Astrocyte (in vitro differentiated cells and primary cell): Measurements from ENCODE around the gene CHERP. TPM values are rescaled to one million over a fixed set of nuclear protein-coding genes. Genes with fewer than 3 reads are reported as not detected.

Source experiments
- DNase-seq: peaks from one replicate; pipeline ENCODE4 v3.0.0-alpha.2; 2010; ENCODE audit warnings: low read depth
- FAIRE-seq: peaks from 2 replicates; lab custom pipeline; 2011; peaks lifted over from hg19 to GRCh38; lab: Jason Lieb, UNC
- H2AFZ ChIP-seq: 2 replicates; pipeline ENCODE4 v1.6.0; 2012; ENCODE audit warnings: low read depth, low read length, inconsistent platforms
- H3K27ac ChIP-seq: 2 replicates; pipeline ENCODE4 v1.5.1; 2011; ENCODE audit warnings: low read depth, low read length, inconsistent platforms
- H3K27me3 ChIP-seq: 2 replicates; pipeline ENCODE4 v1.6.0; 2011; ENCODE audit warnings: low read length, inconsistent platforms; ENCODE audit not compliant: insufficient read depth
- H3K36me3 ChIP-seq: 2 replicates; pipeline ENCODE4 v1.5.1; 2011; ENCODE audit warnings: low read length, inconsistent platforms; ENCODE audit not compliant: insufficient read depth
- H3K4me1 ChIP-seq: 2 replicates; pipeline ENCODE4 v1.5.1; 2011; ENCODE audit warnings: low read length, inconsistent platforms; ENCODE audit not compliant: insufficient read depth
- H3K4me2 ChIP-seq: 2 replicates; pipeline ENCODE4 v1.6.0; 2012; ENCODE audit warnings: low read length, inconsistent platforms
- H3K4me3 ChIP-seq: 2 replicates; pipeline ENCODE4 v1.5.1; 2011; ENCODE audit warnings: low read depth, mild to moderate bottlenecking, low read length, inconsistent platforms; ENCODE audit not compliant: insufficient read depth
- H3K79me2 ChIP-seq: 2 replicates; pipeline ENCODE4 v1.6.0; 2012; ENCODE audit warnings: mild to moderate bottlenecking, low read length, inconsistent platforms; ENCODE audit not compliant: insufficient read depth
- H3K9ac ChIP-seq: 2 replicates; pipeline ENCODE4 v1.6.0; 2012; ENCODE audit warnings: mild to moderate bottlenecking, low read length, inconsistent platforms
- H3K9me3 ChIP-seq: 2 replicates; pipeline ENCODE4 v1.5.1; 2012; ENCODE audit warnings: low read depth, mild to moderate bottlenecking, low read length, inconsistent platforms; ENCODE audit not compliant: insufficient read depth
- H4K20me1 ChIP-seq: 2 replicates; pipeline ENCODE4 v1.6.0; 2012; ENCODE audit warnings: low read length, inconsistent platforms; ENCODE audit not compliant: insufficient read depth
- H3K27ac Mint-ChIP-seq: one replicate; pipeline ENCODE4 v1.8.0; 2021; ENCODE audit warnings: mild to moderate bottlenecking, mixed read lengths; ENCODE audit not compliant: unreplicated experiment
- H3K27me3 Mint-ChIP-seq: one replicate; pipeline ENCODE4 v1.8.0; 2021; ENCODE audit warnings: low read depth, mixed read lengths; ENCODE audit not compliant: unreplicated experiment
- H3K36me3 Mint-ChIP-seq: one replicate; pipeline ENCODE4 v1.8.0; 2021; ENCODE audit warnings: low read depth, mixed read lengths; ENCODE audit not compliant: unreplicated experiment
- H3K4me1 Mint-ChIP-seq: one replicate; pipeline ENCODE4 v1.8.0; 2021; ENCODE audit warnings: low read depth, mixed read lengths; ENCODE audit not compliant: unreplicated experiment
- H3K4me3 Mint-ChIP-seq: one replicate; pipeline ENCODE4 v1.8.0; 2021; ENCODE audit warnings: mild to moderate bottlenecking, moderate library complexity, mixed read lengths; ENCODE audit not compliant: unreplicated experiment
- H3K9me3 Mint-ChIP-seq: one replicate; pipeline ENCODE4 v1.8.0; 2021; ENCODE audit warnings: mild to moderate bottlenecking, mixed read lengths; ENCODE audit not compliant: unreplicated experiment
- EZH2 ChIP-seq: IDR thresholded peaks from 2 replicates; pipeline ENCODE4 v1.6.1; 2012; ENCODE audit warnings: mild to moderate bottlenecking, low read length, inconsistent platforms; ENCODE audit not compliant: insufficient read depth
- total RNA-seq: library from RNA; stranded (reverse); gene quantifications from 2 replicates; pipeline ENCODE4 v1.2.1, GENCODE V29; 2021
- TF ChIP-seq, protein P1 (sequence below): IDR thresholded peaks from 2 replicates; pipeline ENCODE4 v1.5.1; 2011; ENCODE audit warnings: low read depth, mild to moderate bottlenecking, inconsistent platforms, low read length, moderate library complexity; ENCODE audit not compliant: insufficient read depth

CHERP gene
- total RNA-seq, 1 donor from 2014 or later: 45.3 TPM

DNA sequence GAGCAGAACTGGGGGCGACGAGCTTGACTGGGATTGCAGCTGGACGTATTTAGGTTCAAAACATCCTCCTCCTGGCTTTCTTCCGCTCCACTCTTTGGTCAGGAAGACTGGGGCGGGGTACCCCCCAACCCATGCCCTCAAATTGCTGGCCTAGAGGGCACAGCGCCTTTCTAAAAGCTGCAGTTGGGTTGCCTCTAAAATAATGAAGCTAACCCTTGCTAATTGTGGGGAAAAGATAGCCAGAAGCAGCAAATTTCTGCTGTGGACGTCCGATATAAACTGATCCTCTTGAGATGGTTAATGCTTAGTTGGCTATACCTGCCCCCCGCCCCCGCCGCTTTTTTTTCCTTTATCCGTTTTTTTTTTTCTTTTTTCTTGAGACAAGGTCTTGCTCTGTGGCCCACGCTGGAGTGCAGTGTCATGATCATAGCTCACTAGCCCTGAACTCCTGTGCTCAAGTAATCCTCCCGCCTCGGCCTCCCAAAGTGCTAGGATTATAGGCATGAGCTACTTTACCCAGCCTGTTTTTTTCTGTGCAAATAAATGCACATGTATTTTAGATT, 754 bp upstream of the CHERP start:
- peak overlapping the region; percentile 95 for H3K4me3 ChIP-seq
- no peaks in the 10 kb centered on the region for H3K9me3 ChIP-seq
- DNase-seq (no peak), FAIRE-seq (no peak)
- H3K27ac Mint-ChIP-seq: peak overlapping the region; percentile 91
- peak overlapping the region; percentile 93 for H3K4me3 Mint-ChIP-seq
- peak overlapping the region; percentile 85 for H3K27ac ChIP-seq
- TF ChIP-seq EZH2: no peak
- TF ChIP-seq, protein P1, sequence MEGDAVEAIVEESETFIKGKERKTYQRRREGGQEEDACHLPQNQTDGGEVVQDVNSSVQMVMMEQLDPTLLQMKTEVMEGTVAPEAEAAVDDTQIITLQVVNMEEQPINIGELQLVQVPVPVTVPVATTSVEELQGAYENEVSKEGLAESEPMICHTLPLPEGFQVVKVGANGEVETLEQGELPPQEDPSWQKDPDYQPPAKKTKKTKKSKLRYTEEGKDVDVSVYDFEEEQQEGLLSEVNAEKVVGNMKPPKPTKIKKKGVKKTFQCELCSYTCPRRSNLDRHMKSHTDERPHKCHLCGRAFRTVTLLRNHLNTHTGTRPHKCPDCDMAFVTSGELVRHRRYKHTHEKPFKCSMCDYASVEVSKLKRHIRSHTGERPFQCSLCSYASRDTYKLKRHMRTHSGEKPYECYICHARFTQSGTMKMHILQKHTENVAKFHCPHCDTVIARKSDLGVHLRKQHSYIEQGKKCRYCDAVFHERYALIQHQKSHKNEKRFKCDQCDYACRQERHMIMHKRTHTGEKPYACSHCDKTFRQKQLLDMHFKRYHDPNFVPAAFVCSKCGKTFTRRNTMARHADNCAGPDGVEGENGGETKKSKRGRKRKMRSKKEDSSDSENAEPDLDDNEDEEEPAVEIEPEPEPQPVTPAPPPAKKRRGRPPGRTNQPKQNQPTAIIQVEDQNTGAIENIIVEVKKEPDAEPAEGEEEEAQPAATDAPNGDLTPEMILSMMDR: no peak
- H3K36me3 ChIP-seq: no peaks in the 10 kb centered on the region
- H3K4me2 ChIP-seq: peak overlapping the region; percentile 97
- H3K27me3 Mint-ChIP-seq: no peaks in the 10 kb centered on the region
- peak overlapping the region; percentile 67 for H2AFZ ChIP-seq
- peak overlapping the region; percentile 95 for H3K9ac ChIP-seq
- H3K4me1 ChIP-seq: peaks cover 13% of the 10 kb centered on the region
- peaks cover 64% of the 10 kb centered on the region for H3K79me2 ChIP-seq
- peaks cover 37% of the 10 kb centered on the region for H4K20me1 ChIP-seq
- H3K9me3 Mint-ChIP-seq: peaks cover 5% of the 10 kb centered on the region
- peaks cover 17% of the 10 kb centered on the region for H3K36me3 Mint-ChIP-seq
- H3K4me1 Mint-ChIP-seq: peaks cover 16% of the 10 kb centered on the region
- H3K27me3 ChIP-seq: no peaks in the 10 kb centered on the region

DNA sequence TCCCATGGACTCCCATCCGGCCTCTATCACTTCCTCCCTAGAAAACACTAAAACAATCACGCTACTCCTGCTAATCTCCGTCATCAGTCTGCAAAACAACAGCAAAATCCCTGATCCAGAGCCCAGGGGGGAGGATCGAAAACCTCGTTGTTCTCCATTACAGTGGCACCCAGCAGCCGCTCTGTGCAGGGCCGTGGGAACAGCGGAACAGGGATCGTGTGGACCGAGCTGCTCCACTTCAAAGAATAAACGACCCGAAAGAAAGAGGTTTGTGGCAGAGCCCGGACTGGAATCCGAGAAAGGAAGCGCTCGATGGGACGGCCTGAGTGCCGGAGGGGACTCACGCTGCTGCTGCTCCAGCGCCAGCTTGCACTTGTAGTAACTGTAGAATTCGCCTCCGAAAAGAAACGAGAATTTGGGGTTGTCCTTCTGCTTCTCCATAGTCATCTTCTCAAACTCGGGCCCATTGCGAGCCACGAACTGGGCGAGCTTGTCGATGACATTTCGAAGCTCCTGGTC, 652 bp downstream of the CHERP start:
- no peak for DNase-seq
- Histone ChIP-seq H3K27ac (peak overlapping the region; percentile 85), H2AFZ (peak overlapping the region; percentile 68), H4K20me1 (peaks cover 52% of the 10 kb centered on the region), H3K4me3 (peak overlapping the region; percentile 95), H3K79me2 (peaks cover 78% of the 10 kb centered on the region), H3K36me3 (no peaks in the 10 kb centered on the region), H3K27me3 (no peaks in the 10 kb centered on the region), H3K9me3 (no peaks in the 10 kb centered on the region), H3K4me2 (peak overlapping the region; percentile 97), H3K9ac (peak overlapping the region; percentile 95), H3K4me1 (peaks cover 13% of the 10 kb centered on the region)
- Mint-ChIP-seq H3K9me3 (peaks cover 6% of the 10 kb centered on the region), H3K4me1 (peaks cover 16% of the 10 kb centered on the region), H3K36me3 (peaks cover 23% of the 10 kb centered on the region), H3K27ac (peak overlapping the region; percentile 73), H3K27me3 (no peaks in the 10 kb centered on the region), H3K4me3 (peak overlapping the region; percentile 93)
- TF ChIP-seq, protein P1: no peak
- TF ChIP-seq EZH2: no peak
- FAIRE-seq: no peak

DNA sequence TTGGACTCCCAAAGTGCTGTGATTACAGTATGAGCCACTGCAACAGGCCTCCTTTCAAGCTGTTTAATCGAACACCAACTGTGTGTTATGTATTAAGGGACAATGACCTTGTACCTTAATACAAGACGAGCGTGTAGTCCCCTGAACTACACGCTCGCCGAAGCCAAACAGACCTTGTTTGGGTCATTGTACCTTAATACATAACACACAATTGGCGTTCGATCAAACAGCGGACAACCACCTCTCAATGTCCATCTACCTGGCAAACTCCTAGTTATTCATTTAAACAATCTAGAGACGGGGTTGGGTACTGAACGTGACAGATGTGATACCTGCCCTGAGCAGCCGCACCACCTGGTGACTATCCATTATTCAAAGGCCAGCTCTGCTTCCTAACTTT, 1.3 kb downstream of the CHERP start:
- Histone ChIP-seq H3K4me2 (peak overlapping the region; percentile 97), H3K9ac (peak overlapping the region; percentile 95), H3K4me1 (peaks cover 13% of the 10 kb centered on the region), H3K4me3 (peak overlapping the region; percentile 95), H3K79me2 (peaks cover 85% of the 10 kb centered on the region), H4K20me1 (peaks cover 58% of the 10 kb centered on the region), H2AFZ (no peak overlapping the region), H3K36me3 (no peaks in the 10 kb centered on the region), H3K27me3 (no peaks in the 10 kb centered on the region), H3K27ac (peak overlapping the region; percentile 85), H3K9me3 (no peaks in the 10 kb centered on the region)
- H3K36me3 Mint-ChIP-seq: peaks cover 23% of the 10 kb centered on the region
- H3K27ac Mint-ChIP-seq: peak overlapping the region; percentile 73
- FAIRE-seq: no peak
- DNase-seq: no peak
- no peak for TF ChIP-seq EZH2
- TF ChIP-seq, protein P1: no peak
- H3K4me3 Mint-ChIP-seq: peak overlapping the region; percentile 93
- peaks cover 16% of the 10 kb centered on the region for H3K4me1 Mint-ChIP-seq
- H3K9me3 Mint-ChIP-seq: peaks cover 6% of the 10 kb centered on the region
- no peaks in the 10 kb centered on the region for H3K27me3 Mint-ChIP-seq
